Esophagus muscularis mucosa (tissue), 4 donors: ENCODE results near the gene PPME1. TPM values are rescaled to one million over a fixed set of nuclear protein-coding genes. Genes with fewer than 3 reads are reported as not detected.

Experiments used
- DNase-seq: peaks from one replicate; pipeline ENCODE4 v3.0.0-alpha.2; 2017; ENCODE audit errors: extremely low spot score
- H3K27ac ChIP-seq, 4 donors: fragments of 200-600 bp; sonication (generic); replicated peaks in 1 of 4; 1 replicate in 3 of 4; 2 replicates in 1 of 4; pipeline ENCODE4 v1.5.1; 2016 to 2019; ENCODE audit warnings: mild to moderate bottlenecking in 1 of 4
- H3K27me3 ChIP-seq, 4 donors: fragments of 200-600 bp; sonication (generic); one replicate each; pipeline versions ENCODE4 v1.5.1 to v1.6.0; 2016 to 2019
- H3K36me3 ChIP-seq, 4 donors: fragments of 200-600 bp; sonication (generic); one replicate each; pipeline ENCODE4 v1.5.1; 2016 to 2019
- H3K4me1 ChIP-seq, 4 donors: fragments of 200-600 bp; sonication (generic); one replicate each; pipeline ENCODE4 v1.5.1; 2016 to 2019
- H3K4me3 ChIP-seq, 4 donors: fragments of 200-600 bp; sonication (generic); 1 replicate in 2 of 4; 2 replicates in 2 of 4; pipeline ENCODE4 v1.5.1; 2016 to 2019; ENCODE audit warnings: mild to moderate bottlenecking in 4 of 4, moderate library complexity in 1 of 4
- H3K9me3 ChIP-seq, 4 donors: fragments of 200-600 bp; sonication (generic); 1 replicate in 3 of 4; 2 replicates in 1 of 4; pipeline ENCODE4 v1.5.1; 2016 to 2019
- EP300 ChIP-seq: sonication (generic); formaldehyde crosslinking; IDR thresholded peaks from one replicate; pipeline ENCODE4 v1.6.1; 2017; ENCODE audit warnings: antibody characterized with exemption
- POLR2A ChIP-seq: fragments of 450-650 bp; IDR thresholded peaks from one replicate; pipeline ENCODE4 v1.6.1; 2017; ENCODE audit warnings: antibody characterized with exemption, moderate library complexity, mild to moderate bottlenecking, low read depth
- WGBS: methylation state at CpG from one replicate; pipeline ENCODE4 v1.1.5; 2018; 5-methylcytosine and 5-hydroxymethylcytosine counted together
- intact Hi-C: fragments of 100-400 bp; cut with DNase I; formaldehyde crosslinking; loops from one replicate; pipeline ENCODE4 v1.15.1; 2023
- small RNA-seq, 3 donors: library from RNA; depleted of rRNA; stranded (forward); fragments of <200 nt; gene quantifications; one replicate each; pipeline ENCODE3, GENCODE V24; 2016
- total RNA-seq, 4 donors: library from RNA; depleted of rRNA; stranded (reverse); fragments of >200 nt; gene quantifications; one replicate each; pipeline versions ENCODE4 v1.1.0 to v1.2.1, GENCODE V29; 2016

PPME1 gene
- total RNA-seq, 4 donors from 2014 or later, result 25.3 to 45.2 (median 31.0) TPM

- H3K27ac ChIP-seq, result no peak overlapping the region
- H3K4me1 ChIP-seq, result no peaks in the 10 kb centered on the region
- DNase-seq, result no peak
- H3K27me3 ChIP-seq, result no peaks in the 10 kb centered on the region
- intact Hi-C loops, result no loop called here
- no peak overlapping the region for H3K4me3 ChIP-seq
- no peak for TF ChIP-seq POLR2A
- no peak for TF ChIP-seq EP300
- 83% methylated on average over 3 of the region's 3 CpGs for WGBS
- no peaks in the 10 kb centered on the region for H3K36me3 ChIP-seq
- H3K9me3 ChIP-seq, result no peaks in the 10 kb centered on the region
Measured at GRCh38 chr11:74299015-74299414, 127.9 kb downstream of the PPME1 start.

Small RNAs within 50 kb of the gene (small RNA-seq; reads per million reads assigned to genes)
- gene AP002392.1 (0 reads per million in 3 donors), gene RF00409 (0 reads per million in 3 donors)

Other genes starting within 250 kb of the PPME1 start
- not detected for gene DNAJB13, start 220.3 kb upstream of the PPME1 start, total RNA-seq
- 10 to 100 TPM; 22.4 to 43.6 (median 30.9) TPM for gene UCP2, start 188.4 kb upstream of the PPME1 start, total RNA-seq
- 1 to 10 TPM in 3 of 4 donors, under 1 TPM in 1; 0.78 to 5.6 (median 1.3) TPM for gene UCP3, start 162.2 kb upstream of the PPME1 start, total RNA-seq
- 10 to 100 TPM; 17.9 to 31.5 (median 22.4) TPM for gene C2CD3, start 287 bp upstream of the PPME1 start, total RNA-seq
- gene P4HA3, start 140.4 kb downstream of the PPME1 start, total RNA-seq, result 1 to 10 TPM in 2 of 4 donors, under 1 TPM in 2; 0.71 to 2.1 (median 1.1) TPM
- 1 to 10 TPM; 2.5 to 6.4 (median 5.8) TPM for gene PGM2L1, start 227.1 kb downstream of the PPME1 start, total RNA-seq